AML-193 (cell line): ENCODE data around the gene ATP8B3.

Experiments used
- DNase-seq, 2 experiments: peaks; one replicate each; lab custom pipeline; 2025; lab: John Stamatoyannopoulos, UW

ATP8B3 gene

GRCh38 chr19:1757468-1758230 lies 54.4 kb downstream of the ATP8B3 start:
- DNase-seq: no peak

DNA sequence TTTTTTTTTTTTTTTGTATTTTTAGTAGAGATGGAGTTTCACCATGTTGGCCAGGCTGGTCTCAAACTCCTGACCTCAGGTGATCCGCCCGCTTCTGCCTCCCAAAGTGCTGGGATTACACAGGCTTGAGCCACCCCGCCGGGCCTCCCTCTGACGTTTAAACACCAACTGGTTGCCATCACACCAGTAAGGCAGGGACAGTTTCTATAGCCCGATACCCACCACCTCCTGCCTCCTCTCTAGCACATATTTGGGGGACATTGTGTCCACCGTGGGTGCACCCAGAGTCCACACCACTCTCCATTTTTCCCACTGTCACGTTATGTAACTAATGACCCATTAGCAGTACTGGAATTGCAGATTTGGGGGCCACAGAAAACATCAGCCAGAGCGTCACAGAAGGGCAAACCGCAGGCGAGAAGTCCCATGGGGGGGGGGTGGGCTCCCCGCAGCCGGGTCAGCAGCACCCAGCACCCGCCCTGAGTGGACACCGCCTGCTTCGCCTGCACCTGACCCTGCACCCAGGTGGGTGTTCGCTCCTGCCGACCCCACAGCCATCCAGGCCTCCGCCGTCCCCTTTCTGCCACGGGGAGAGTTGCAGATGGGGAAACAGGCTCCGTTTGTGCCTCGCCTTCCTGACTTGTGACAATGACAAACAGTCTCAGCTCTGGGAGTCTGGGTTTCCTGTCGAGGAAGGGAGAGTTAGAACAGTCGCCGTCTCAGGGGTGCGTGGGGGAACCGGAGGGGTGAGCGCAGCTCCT lies 55.2 kb downstream of the ATP8B3 start:
- DNase-seq: no peak

- DNase-seq: no peak
Observed at GRCh38 chr19:1756264-1756663, 55.8 kb downstream of the ATP8B3 start.

- DNase-seq: no peak
Observed at GRCh38 chr19:1755467-1756171, 56.5 kb downstream of the ATP8B3 start.

DNA sequence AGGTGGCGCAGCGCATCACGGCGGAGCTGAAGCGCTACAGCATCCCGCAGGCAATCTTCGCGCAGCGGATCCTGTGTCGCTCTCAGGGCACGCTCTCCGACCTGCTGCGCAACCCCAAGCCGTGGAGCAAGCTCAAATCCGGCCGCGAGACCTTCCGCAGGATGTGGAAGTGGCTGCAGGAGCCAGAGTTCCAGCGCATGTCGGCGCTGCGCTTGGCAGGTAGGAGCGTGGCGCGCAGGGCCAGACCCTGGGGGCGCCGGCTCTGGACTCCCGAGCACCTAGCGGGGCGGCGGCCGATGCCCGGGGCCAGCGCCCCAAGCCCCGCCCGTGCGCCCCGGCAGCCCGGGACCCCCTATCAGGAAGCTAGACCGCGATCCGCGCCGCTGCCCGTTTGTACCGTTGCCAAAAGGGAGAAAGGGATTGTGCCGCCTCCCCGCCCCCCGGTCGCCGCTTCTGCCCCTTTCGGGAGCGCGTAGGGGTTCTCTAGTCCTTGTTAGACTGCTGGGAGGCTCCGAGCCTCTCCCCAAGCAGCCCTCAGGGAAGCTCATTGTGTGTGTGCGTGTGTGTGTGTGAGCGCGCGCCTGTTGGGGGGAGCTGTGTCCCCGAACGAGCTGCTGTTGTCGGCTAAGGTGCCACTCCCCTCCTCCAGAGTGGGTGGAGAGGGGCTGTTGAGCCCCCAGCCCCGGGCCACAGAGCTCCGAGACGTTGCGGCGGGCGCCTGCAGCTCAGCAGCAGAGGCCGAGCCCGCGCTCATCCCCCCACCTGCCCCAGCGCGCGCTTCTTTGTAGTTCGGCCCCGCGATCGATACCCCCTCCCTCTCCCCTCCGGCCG lies 57.2 kb downstream of the ATP8B3 start:
- no peak for DNase-seq

DNA sequence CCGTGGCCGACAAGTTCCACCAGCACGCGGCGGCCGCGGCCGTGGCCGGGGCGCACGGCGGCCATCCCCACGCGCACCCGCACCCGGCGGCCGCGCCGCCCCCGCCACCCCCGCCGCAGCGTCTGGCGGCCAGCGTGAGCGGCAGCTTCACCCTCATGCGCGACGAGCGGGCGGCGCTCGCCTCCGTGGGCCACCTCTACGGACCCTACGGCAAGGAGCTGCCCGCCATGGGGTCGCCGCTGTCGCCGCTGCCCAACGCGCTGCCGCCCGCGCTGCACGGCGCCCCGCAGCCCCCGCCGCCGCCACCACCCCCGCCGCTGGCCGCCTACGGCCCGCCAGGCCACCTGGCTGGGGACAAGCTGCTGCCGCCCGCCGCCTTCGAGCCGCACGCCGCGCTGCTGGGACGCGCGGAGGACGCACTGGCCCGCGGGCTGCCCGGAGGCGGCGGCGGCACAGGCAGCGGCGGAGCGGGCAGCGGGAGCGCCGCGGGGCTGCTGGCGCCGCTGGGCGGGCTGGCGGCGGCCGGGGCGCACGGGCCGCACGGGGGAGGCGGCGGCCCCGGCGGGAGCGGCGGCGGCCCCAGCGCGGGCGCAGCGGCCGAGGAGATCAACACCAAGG lies 57.9 kb downstream of the ATP8B3 start:
- no peak for DNase-seq

GRCh38 chr19:1752757-1753728 lies 59.0 kb downstream of the ATP8B3 start, which contains the start of gene ONECUT3:
TSS of gene ONECUT3 (plus strand) at chr19:1753506. CDS start at chr19:1753663, 157 bp downstream.
- no peak for DNase-seq

DNA sequence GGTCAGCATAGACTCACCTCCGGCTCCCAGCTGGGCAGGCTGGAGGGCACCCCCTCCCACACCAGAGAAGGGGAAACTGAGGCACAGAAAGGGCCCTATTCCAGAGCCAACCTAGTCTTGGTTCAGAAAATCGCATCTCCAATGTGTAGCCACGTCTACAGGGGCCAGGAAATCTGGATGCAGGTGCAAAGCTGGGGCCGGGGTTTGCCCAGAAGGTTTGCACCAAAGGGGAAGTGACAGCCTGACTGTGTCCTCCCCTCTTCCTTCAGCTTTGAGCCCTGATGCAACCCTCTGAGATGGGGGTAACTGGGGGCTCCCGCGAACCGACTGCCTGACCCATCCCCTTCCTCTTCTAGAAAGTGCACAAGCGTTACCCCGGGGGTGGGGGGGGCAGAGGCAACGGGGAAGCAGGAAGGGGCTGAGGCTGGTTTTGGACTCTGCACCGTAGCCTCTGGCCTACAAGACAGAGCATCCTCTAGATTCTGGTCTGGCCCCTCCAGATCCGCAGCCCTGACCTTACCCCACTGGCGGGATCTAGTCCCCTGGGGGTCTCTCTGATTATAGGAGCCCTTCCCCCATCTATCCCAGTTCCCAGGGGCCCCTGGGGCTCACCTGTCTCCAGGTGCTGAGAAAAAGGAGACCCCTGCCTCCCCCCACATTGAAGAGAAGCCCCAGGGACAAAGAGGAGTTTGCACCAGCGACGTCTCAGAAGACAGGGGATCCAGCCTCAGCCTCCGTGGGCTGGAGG lies 59.9 kb downstream of the ATP8B3 start:
- peak; percentile 70 to 78 for DNase-seq

DNA sequence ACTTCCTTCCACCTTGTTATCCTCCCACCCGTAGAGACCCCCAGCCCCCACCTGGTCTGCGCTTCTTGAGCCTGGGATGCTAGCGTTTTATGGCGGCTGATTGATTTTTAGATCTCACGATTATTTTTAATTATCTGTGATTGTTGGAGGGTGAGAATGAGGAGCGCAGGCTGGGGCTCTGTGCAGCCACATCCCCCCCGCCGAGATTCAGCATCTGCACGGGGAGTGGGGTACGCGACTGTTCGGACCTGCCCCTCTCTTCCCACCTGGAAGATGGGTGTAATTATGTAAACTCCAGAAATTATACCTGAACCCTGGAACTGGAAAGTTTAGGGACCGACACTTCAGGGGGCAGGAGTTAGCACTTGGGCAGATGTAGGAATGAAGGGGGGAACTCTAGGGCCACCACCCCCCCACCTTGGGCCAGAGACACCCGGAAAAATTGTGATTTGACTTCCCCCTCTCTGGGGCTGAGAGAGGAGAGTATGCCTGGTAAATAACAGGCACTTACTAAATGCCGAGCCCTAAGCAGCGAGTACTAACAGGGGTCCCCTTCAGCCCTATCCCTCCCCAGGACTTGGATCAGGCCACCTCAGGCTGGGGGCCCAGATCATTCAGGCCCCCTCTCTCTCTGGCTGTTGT lies 60.6 kb downstream of the ATP8B3 start:
- DNase-seq: no peak

- DNase-seq: no peak
Observed at GRCh38 chr19:1750343-1751021, 61.6 kb downstream of the ATP8B3 start.

DNA sequence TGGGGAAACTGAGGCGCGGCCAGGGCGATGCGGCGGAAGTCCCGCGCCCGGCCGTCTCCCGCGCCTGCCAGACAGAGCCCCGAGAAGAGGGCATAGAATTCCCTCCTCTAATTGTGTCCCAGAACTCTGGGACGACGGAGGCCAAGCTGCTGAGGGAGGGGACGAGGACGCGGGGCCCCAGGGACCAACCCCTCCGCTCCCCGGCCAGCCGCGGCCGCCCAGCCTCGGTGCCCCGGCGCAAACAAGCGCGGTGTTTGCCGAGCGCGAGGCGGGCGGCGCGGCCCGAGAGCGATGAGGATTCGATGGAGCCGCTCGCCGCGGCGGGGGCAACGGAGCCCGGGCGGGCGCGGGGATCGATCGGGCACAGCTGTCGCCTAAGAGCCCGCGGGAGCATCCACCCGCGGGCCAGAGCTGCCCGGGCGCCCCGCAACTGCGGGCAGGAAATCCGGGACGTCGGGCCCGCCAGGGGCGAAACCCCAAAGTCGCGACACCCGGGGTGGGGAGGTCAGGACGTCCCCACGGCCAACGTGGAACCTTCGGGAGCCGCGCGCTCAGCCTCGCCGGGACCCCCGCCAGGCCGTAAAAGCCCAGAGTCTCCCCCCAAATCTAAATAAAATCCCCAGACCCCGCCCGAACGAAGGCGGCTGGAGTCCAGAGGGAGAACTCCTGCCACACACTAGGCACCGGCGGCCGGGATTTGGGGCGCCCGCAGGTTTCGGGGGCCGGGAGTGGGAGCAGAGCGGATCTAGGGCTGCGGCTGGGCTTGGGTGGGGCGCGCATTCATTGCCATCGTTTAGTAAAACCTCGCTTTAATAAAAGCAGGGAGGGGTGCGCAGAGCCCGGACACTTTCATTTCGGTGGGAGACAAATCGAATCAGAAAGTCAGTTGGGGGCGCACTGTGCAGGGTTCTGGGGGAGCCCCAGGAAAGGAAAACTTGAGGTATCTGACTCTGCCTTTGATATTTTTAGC lies 62.4 kb downstream of the ATP8B3 start:
- DNase-seq: no peak

DNA sequence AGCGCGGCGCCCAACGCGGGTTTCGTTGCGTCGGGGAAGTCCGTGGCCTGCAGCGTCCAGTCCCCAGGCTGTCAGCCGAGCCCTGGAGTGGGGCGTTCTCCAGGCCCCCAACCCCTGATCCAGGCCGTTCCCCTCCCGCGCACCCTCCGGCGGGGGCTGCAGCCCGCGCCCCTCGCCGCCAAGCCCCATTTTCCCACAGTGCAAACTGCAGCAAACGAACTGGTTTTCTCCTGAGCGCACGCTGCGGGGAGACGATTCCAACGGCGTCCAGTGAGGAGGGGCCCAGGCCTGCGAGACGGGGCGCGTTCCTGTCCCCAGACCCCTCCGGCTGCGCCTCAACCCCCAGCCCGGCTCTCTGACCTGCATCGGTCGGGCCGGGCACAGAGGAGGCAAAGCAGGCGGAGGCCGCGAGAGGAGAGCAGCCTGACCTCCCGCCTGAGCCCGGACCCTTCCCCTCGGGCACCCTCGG lies 63.2 kb downstream of the ATP8B3 start:
- no peak for DNase-seq

DNA sequence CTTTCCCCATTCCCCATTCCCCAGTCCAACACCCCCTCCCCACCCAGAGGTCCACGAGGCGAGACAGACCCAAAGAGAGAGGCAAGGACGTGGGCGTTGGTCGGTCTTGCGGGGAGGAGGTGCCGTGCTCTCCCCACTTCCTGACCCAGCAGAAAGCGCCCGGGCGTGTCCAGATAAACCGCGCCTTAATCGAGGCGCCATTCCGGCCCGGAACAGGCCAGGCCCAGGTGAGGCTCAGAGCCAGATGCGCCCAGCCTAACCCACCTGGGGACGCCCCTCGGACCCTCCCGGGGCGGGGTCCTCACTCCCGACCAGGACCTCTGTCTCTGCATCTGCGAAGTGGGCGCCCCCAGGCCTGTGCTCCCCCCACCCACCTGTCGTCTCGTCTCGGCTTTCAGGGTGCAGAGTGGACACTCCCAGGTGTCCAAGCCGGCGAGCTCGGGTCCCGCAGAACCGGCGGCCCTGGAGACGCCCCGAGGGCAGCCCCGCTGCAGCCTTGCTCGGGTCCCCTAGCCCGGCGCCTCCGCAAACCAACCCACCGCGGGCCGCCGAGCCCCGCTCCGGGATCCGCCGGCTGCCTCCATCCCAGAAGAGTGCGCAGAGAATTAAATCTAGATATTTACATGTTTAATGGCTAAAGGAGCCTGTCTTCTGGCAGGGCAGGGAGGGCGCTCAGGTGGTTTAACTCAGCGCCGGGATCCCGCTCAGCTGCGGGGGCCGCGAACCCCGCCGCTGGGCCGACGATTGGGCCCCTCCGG lies 63.8 kb downstream of the ATP8B3 start:
- no peak for DNase-seq

GRCh38 chr19:1747285-1748114 lies 64.6 kb downstream of the ATP8B3 start:
- no peak for DNase-seq
